Vagina (tissue), 2 donors: ENCODE results near the gene CRY2. TPM values are rescaled to one million over a fixed set of nuclear protein-coding genes. Genes with fewer than 3 reads are reported as not detected.

ENCODE experiments used
- DNase-seq, 2 donors: peaks; one replicate each; pipeline ENCODE4 v3.0.0-alpha.2; 2017; ENCODE audit errors: extremely low spot score in 2 of 2
- H3K27ac ChIP-seq: fragments of 200-600 bp; sonication (generic); one replicate; pipeline ENCODE4 v1.5.1; 2019
- H3K27me3 ChIP-seq: fragments of 200-600 bp; sonication (generic); one replicate; pipeline ENCODE4 v1.5.1; 2019
- H3K36me3 ChIP-seq, 2 donors: fragments of 200-600 bp; sonication (generic); one replicate each; pipeline ENCODE4 v1.5.1; 2017 to 2019
- H3K4me1 ChIP-seq: fragments of 200-600 bp; sonication (generic); one replicate; pipeline ENCODE4 v1.5.1; 2019
- H3K4me3 ChIP-seq, 2 donors: fragments of 200-600 bp; sonication (generic); 1 replicate in 1 of 2; 2 replicates in 1 of 2; pipeline ENCODE4 v1.5.1; 2016 to 2019
- H3K9me3 ChIP-seq: fragments of 200-600 bp; sonication (generic); one replicate; pipeline ENCODE4 v1.5.1; 2019
- CTCF ChIP-seq, 3 experiments: fragments of 450-650 bp in 2 of 3; fragments of 200-600 bp in 1 of 3; sonication (generic) in 1 of 3; IDR thresholded peaks; one replicate each; pipeline ENCODE4 v1.5.1; 2017 to 2019; ENCODE audit warnings: antibody characterized with exemption in 3 of 3, mild to moderate bottlenecking in 2 of 3, moderate library complexity in 2 of 3
- POLR2A ChIP-seq, 2 donors: fragments of 450-650 bp; IDR thresholded peaks; one replicate each; pipeline ENCODE4 v1.6.1; 2017; ENCODE audit warnings: antibody characterized with exemption in 2 of 2, mild to moderate bottlenecking in 2 of 2, moderate library complexity in 2 of 2
- POLR2AphosphoS5 ChIP-seq, 2 donors: sonication (generic); formaldehyde crosslinking; IDR thresholded peaks; one replicate each; pipeline ENCODE4 v1.9.0; 2017; ENCODE audit warnings: antibody characterized with exemption in 2 of 2, mild to moderate bottlenecking in 2 of 2, low read depth in 1 of 2; ENCODE audit not compliant: insufficient read depth in 1 of 2
- intact Hi-C: fragments of 100-400 bp; cut with DNase I; formaldehyde crosslinking; loops from one replicate; pipeline ENCODE4 v1.15.1; 2023
- total RNA-seq: library from RNA; depleted of rRNA; stranded (reverse); fragments of >200 nt; gene quantifications from one replicate; pipeline ENCODE4 v1.2.3, GENCODE V29; 2016

CRY2 gene
- total RNA-seq, 1 donor from 2014 or later: 54.3 TPM

DNA sequence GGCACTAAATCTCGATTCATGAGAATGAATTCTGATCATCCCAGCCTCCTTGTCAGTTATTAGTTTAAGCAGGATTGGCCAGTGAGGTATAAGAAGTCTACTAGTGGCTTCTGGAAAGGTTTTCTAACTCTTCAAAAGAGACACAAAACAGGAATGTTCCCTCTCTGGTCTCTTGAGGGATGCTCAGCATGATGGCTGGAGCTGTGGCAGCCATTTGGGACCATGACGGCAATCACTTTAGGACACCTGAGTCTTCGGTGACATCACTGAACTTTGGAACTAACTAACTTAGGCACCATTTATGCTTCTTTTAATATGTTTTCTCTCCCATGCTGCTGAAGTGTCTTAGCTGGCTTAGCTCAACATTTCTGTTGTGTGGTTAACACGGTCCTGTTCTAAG is 20.2 kb upstream of the CRY2 start:
- intact Hi-C loops: no loop called here
- H3K4me3 ChIP-seq: no peak overlapping the region
- TF ChIP-seq CTCF (IDR thresholded peaks at IDR 0.05) (no peak), POLR2AphosphoS5 (IDR thresholded peaks at IDR 0.05; ENCODE audit: insufficient read depth in 1 of 2, low read depth in 1 of 2) (no peak), POLR2A (IDR thresholded peaks at IDR 0.05) (no peak)

DNA sequence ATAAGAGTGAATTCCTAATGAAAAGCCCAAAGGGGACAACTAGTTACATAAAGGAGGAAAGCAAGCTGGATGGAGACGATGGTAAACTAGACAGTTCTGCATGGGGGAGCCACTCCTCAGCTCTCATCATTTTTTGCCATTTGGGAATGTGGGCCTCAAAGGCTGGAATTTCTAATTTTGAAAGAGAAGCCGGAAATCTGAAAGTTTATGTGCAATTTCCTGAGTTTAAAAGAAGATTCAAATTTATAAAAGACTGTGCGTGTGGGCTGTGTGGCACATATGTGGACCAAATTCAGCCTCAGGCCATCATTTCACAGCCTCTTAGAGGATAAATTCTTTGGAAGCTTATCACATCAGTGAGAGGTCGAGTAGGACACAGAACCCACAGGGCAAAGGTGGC is 18.3 kb upstream of the CRY2 start:
- intact Hi-C loops: no loop called here
- TF ChIP-seq POLR2AphosphoS5 (IDR thresholded peaks at IDR 0.05; ENCODE audit: insufficient read depth in 1 of 2, low read depth in 1 of 2): no peak
- TF ChIP-seq CTCF (IDR thresholded peaks at IDR 0.05): no peak
- no peak for TF ChIP-seq POLR2A (IDR thresholded peaks at IDR 0.05)
- DNase-seq: no peak
- H3K27ac ChIP-seq: no peak overlapping the region
- H3K27me3 ChIP-seq: no peaks in the 10 kb centered on the region
- no peaks in the 10 kb centered on the region for H3K9me3 ChIP-seq
- H3K4me3 ChIP-seq: no peak overlapping the region
- no peaks in the 10 kb centered on the region for H3K4me1 ChIP-seq
- H3K36me3 ChIP-seq: no peaks in the 10 kb centered on the region

More for the DNA sequence above, 20.2 kb upstream of the CRY2 start:
- Histone ChIP-seq H3K36me3 (no peaks in the 10 kb centered on the region), H3K27me3 (no peaks in the 10 kb centered on the region), H3K4me1 (no peaks in the 10 kb centered on the region), H3K9me3 (no peaks in the 10 kb centered on the region), H3K27ac (no peak overlapping the region)
- no peak for DNase-seq

DNA sequence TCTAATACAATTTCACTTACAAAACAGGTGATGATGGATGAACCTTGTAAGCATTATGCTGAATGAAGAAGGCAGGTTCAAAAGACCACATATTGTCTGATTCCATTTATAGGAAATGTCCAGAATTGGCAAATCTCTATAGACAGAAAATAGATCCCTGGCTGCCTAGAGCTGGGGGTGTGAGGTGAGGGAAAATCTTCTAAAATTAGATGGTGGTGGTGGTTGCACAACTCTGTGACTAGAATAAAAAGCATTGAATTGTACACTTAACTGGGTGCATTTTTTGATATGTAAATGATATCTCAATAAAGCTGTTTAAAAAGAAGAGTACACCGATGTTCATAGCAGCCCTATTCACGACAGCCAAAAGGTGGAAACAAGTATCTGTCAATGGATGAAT is 16.7 kb upstream of the CRY2 start:
- no peaks in the 10 kb centered on the region for H3K36me3 ChIP-seq
- H3K9me3 ChIP-seq: no peaks in the 10 kb centered on the region
- no peaks in the 10 kb centered on the region for H3K27me3 ChIP-seq
- no peaks in the 10 kb centered on the region for H3K4me1 ChIP-seq
- no peak overlapping the region for H3K27ac ChIP-seq
- intact Hi-C loops: no loop called here
- DNase-seq: no peak
- H3K4me3 ChIP-seq: no peak overlapping the region
- no peak for TF ChIP-seq POLR2AphosphoS5 (IDR thresholded peaks at IDR 0.05; ENCODE audit: insufficient read depth in 1 of 2, low read depth in 1 of 2)
- no peak for TF ChIP-seq POLR2A (IDR thresholded peaks at IDR 0.05)

GRCh38 chr11:45832811-45833441 is 14.3 kb upstream of the CRY2 start:
- TF ChIP-seq POLR2A (IDR thresholded peaks at IDR 0.05) (no peak), CTCF (IDR thresholded peaks at IDR 0.05) (no peak), POLR2AphosphoS5 (IDR thresholded peaks at IDR 0.05; ENCODE audit: insufficient read depth in 1 of 2, low read depth in 1 of 2) (no peak)
- no peaks in the 10 kb centered on the region for H3K36me3 ChIP-seq
- H3K9me3 ChIP-seq: no peaks in the 10 kb centered on the region
- no peak overlapping the region for H3K4me3 ChIP-seq
- no peaks in the 10 kb centered on the region for H3K27me3 ChIP-seq
- no peak overlapping the region for H3K27ac ChIP-seq
- intact Hi-C loops: no loop called here
- DNase-seq: no peak
- no peaks in the 10 kb centered on the region for H3K4me1 ChIP-seq

- H3K27ac ChIP-seq: no peak overlapping the region
- no peak overlapping the region for H3K4me3 ChIP-seq
- no peaks in the 10 kb centered on the region for H3K9me3 ChIP-seq
- no peaks in the 10 kb centered on the region for H3K4me1 ChIP-seq
- no peaks in the 10 kb centered on the region for H3K36me3 ChIP-seq
- intact Hi-C loops: no loop called here
- no peaks in the 10 kb centered on the region for H3K27me3 ChIP-seq
- TF ChIP-seq CTCF (IDR thresholded peaks at IDR 0.05) (no peak), POLR2A (IDR thresholded peaks at IDR 0.05) (no peak), POLR2AphosphoS5 (IDR thresholded peaks at IDR 0.05; ENCODE audit: insufficient read depth in 1 of 2, low read depth in 1 of 2) (no peak)
- DNase-seq: no peak
Observed at GRCh38 chr11:45833761-45834160, 13.5 kb upstream of the CRY2 start.
